Mucosa of rectum (tissue), 2 donors: Measurements from ENCODE around the gene SERPINB5.

Experiments
- H3K27ac ChIP-seq, 2 donors: one replicate each; pipeline ENCODE4 v1.7.0; 2013; ENCODE audit warnings: inconsistent platforms in 2 of 2, low read depth in 2 of 2, low read length in 2 of 2
- H3K27me3 ChIP-seq, 2 donors: one replicate each; pipeline ENCODE4 v1.7.0; 2013; ENCODE audit warnings: low read length in 2 of 2; ENCODE audit not compliant: control insufficient read depth in 2 of 2, insufficient read depth in 2 of 2
- H3K36me3 ChIP-seq, 2 donors: one replicate each; pipeline ENCODE4 v1.7.0; 2013; ENCODE audit warnings: low read length in 2 of 2; ENCODE audit not compliant: control insufficient read depth in 2 of 2, insufficient read depth in 2 of 2
- H3K4me1 ChIP-seq, 2 donors: one replicate each; pipeline ENCODE4 v1.7.0; 2013; ENCODE audit warnings: low read length in 2 of 2, mild to moderate bottlenecking in 1 of 2; ENCODE audit not compliant: control insufficient read depth in 2 of 2, insufficient read depth in 2 of 2
- H3K4me3 ChIP-seq, 2 donors: one replicate each; pipeline ENCODE4 v1.7.0; 2013; ENCODE audit warnings: low read length in 2 of 2
- H3K9ac ChIP-seq, 2 donors: one replicate each; pipeline ENCODE4 v1.7.0; 2013; ENCODE audit warnings: low read length in 2 of 2, low read depth in 1 of 2, mild to moderate bottlenecking in 1 of 2
- H3K9me3 ChIP-seq, 2 donors: one replicate each; pipeline ENCODE4 v1.7.0; 2013; ENCODE audit warnings: low read length in 2 of 2; ENCODE audit not compliant: control insufficient read depth in 2 of 2
- donor health status: healthy.
- donor health status: Normal muscosa, but diverticular disease.

The SERPINB5 gene

DNA sequence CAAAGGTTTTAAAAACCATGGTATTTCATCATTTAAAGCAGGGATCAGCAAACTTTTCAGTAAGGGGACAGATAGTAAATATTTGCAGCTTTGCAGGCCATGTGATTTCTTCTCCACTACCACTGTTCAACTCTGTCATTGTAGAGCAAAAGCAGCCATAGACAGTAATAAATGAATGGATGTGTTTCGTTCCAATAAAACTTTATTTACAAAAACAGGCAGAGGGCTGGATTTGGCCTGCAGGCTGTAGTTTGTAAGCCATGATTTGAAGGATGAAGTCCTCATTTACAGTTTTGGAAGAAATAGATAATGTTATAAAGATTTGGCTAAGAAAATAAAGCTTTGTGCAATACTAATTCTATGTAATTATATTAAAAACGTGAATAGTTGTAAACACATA lies 67.3 kb downstream of the SERPINB5 start:
- no peaks in the 10 kb centered on the region for H3K4me1 ChIP-seq
- no peaks in the 10 kb centered on the region for H3K9me3 ChIP-seq
- peaks cover 0 to 3% of the 10 kb centered on the region in 2 donors for H3K27me3 ChIP-seq
- H3K4me3 ChIP-seq = no peak overlapping the region
- no peak overlapping the region for H3K27ac ChIP-seq
- no peak overlapping the region for H3K9ac ChIP-seq
- no peaks in the 10 kb centered on the region for H3K36me3 ChIP-seq

DNA sequence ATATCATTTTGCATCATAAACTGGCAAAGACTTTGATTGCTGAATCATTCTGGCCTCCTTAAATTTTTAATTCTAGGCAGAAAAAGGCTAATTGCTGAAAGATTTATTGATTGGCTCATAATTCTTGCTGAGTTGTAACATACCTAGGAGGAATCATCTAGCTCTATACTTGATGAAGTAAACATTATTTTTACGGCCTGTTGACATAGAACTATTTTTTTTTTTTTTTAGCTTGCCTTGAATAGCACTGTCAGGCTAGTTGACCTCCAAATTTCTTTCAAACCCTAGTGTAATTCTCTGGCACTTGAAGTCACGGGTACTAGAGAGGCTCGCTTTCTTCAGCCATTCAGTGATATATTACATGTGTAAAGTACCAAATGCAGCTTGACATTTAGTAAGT lies 68.2 kb downstream of the SERPINB5 start:
- Histone ChIP-seq H3K27me3 (peaks cover 0 to 3% of the 10 kb centered on the region in 2 donors), H3K4me3 (no peak overlapping the region), H3K9ac (no peak overlapping the region), H3K4me1 (no peaks in the 10 kb centered on the region), H3K27ac (no peak overlapping the region), H3K36me3 (no peaks in the 10 kb centered on the region), H3K9me3 (no peaks in the 10 kb centered on the region)

DNA sequence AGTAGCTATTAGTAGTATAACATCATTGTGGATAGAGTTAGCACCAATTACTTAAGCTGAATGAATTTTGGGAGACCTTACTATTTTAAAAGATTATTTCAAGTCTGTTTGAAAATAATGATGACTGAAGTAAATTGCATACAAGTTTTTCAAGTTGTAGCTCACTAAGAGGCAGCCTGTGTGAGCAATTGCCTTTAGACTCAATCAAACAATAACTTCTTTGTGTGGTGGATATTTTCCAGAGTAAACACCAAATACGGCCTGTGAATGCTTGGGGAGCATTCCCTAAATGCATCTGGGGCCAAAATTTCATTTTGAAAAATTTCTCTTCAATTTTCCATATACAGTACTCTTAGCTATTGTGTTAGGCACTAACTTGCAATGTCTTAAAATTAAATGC lies 73.3 kb downstream of the SERPINB5 start:
- Histone ChIP-seq H3K9ac (no peak overlapping the region), H3K36me3 (no peaks in the 10 kb centered on the region), H3K4me1 (no peaks in the 10 kb centered on the region), H3K27ac (no peak overlapping the region), H3K9me3 (no peaks in the 10 kb centered on the region), H3K27me3 (no peaks in the 10 kb centered on the region), H3K4me3 (no peak overlapping the region)

DNA sequence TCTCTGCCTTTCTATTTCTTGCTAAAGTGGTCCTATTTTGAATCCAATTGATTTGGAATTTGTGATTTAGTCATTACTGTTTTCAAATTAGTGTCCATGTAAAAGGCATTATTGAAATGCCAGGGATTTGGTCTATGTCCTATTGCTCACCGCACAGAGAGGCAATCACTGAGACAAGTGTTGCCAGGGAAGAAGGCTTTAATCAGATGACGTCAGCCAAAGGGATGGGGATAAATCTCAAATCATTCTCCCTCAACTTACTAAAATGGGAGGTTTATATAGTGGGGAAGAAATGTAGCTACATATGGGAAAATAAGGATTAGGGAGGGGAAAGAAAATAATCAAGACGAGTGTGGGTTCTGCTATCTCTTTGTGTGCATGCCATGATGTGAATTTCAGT lies 75.0 kb downstream of the SERPINB5 start:
- no peaks in the 10 kb centered on the region for H3K36me3 ChIP-seq
- no peaks in the 10 kb centered on the region for H3K4me1 ChIP-seq
- H3K9me3 ChIP-seq = no peaks in the 10 kb centered on the region
- H3K4me3 ChIP-seq = no peak overlapping the region
- H3K9ac ChIP-seq = no peak overlapping the region
- no peak overlapping the region for H3K27ac ChIP-seq
- H3K27me3 ChIP-seq = no peaks in the 10 kb centered on the region

DNA sequence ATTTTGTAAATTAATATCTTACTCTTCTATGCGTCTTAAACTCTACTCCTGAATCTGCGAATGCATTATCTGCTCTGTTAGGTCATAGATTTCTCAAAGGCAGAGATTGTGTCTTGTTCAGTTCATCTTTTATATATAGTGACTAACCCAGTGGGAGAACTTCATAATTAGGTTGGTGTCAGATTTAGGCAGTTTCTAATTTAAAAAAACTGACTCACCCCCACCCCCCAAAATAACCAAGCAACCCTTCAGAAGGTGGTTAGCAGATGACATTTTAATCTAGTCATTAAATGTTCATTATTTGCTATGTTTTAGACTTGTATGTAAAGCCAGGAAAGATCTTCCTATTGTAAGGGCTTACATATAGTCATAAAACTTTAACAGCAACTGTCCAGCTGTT lies 75.8 kb downstream of the SERPINB5 start:
- no peak overlapping the region for H3K27ac ChIP-seq
- H3K4me1 ChIP-seq = no peaks in the 10 kb centered on the region
- no peak overlapping the region for H3K9ac ChIP-seq
- H3K36me3 ChIP-seq = no peaks in the 10 kb centered on the region
- no peak overlapping the region for H3K4me3 ChIP-seq
- no peaks in the 10 kb centered on the region for H3K27me3 ChIP-seq
- H3K9me3 ChIP-seq = no peaks in the 10 kb centered on the region

DNA sequence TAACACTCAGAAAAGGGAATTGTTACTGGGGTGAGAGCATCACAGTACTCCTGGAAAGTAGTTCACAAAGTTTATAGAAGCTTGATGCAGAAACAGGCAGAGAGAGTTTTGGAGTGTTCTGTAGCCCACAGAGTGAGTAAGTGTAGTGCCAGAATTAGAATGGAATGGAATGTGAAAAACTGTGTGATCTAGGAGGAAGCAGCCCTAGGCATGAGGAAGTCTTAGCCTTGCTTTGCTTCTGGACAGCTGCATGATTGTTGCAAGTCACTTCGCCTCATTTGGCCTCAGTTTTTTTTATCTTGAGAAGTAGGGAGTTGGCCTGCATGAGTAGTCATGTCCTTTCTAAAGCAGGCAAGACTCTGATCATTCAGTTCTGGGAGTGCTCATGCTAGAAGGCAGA lies 76.3 kb downstream of the SERPINB5 start:
- Histone ChIP-seq H3K36me3 (no peaks in the 10 kb centered on the region), H3K27ac (no peak overlapping the region), H3K9me3 (no peaks in the 10 kb centered on the region), H3K9ac (no peak overlapping the region), H3K4me3 (no peak overlapping the region), H3K4me1 (no peaks in the 10 kb centered on the region), H3K27me3 (no peaks in the 10 kb centered on the region)
